GM12892 (cell line): ENCODE results near the gene WDFY3.
"Not testable (repeated sequence)": the region's sequence is repeated elsewhere in the genome, so short reads cannot be mapped to it uniquely, and the experiment has no call there.

Experiments
- DNase-seq: peaks from one replicate; pipeline ENCODE4 v3.0.0; 2011; ENCODE audit not compliant: insufficient read length
- FAIRE-seq: peaks from 2 replicates; lab custom pipeline; 2011; peaks lifted over from hg19 to GRCh38; lab: Jason Lieb, UNC
- POLR2A ChIP-seq: IDR thresholded peaks from 2 replicates; pipeline ENCODE4 v1.6.1; 2011; ENCODE audit warnings: low read depth, low read length, control low read depth
- POLR2AphosphoS5 ChIP-seq: IDR thresholded peaks from 2 replicates; pipeline ENCODE4 v1.6.1; 2011; ENCODE audit warnings: low read depth, low read length, control low read depth
- TAF1 ChIP-seq: IDR thresholded peaks from 2 replicates; pipeline ENCODE4 v1.6.1; 2011; ENCODE audit warnings: low read depth, mild to moderate bottlenecking, control low read depth, low read length, borderline replicate concordance

Gene WDFY3

GRCh38 chr4:84691170-84691691 is 275.3 kb downstream of the WDFY3 start:
- no peak for TF ChIP-seq POLR2A
- no peak for TF ChIP-seq POLR2AphosphoS5
- no peak for TF ChIP-seq TAF1
- DNase-seq (no peak), FAIRE-seq (no peak)

DNA sequence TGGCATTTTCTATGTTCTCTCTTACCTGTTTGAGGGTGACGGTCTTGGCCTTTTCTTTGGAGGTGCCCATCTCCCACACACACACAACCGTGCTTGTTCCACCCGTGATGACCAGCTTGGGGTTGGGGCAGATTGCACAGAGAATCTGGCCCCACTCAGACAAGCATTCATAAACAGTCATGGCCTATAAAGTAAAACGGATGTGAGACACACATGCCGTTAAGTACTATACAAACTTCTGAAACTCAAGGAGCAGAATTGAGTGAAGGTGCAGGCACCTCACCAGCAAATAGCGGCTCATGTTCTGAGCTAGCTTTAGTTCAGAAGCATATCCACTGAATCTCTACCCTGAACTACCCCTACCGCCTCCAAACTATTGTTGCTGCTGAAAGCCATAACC is 276.0 kb downstream of the WDFY3 start:
- FAIRE-seq (no peak), DNase-seq (no peak)
- TF ChIP-seq TAF1 (no peak), POLR2A (no peak), POLR2AphosphoS5 (no peak)

- DNase-seq (no peak), FAIRE-seq (no peak)
- TF ChIP-seq POLR2A (no peak), TAF1 (no peak), POLR2AphosphoS5 (no peak)
Measured at GRCh38 chr4:84689197-84689596, 277.3 kb downstream of the WDFY3 start.

- FAIRE-seq = no peak
- DNase-seq = no peak
- TF ChIP-seq POLR2A = no peak
- TF ChIP-seq TAF1 = no peak
- no peak for TF ChIP-seq POLR2AphosphoS5
Measured at GRCh38 chr4:84688605-84689004, 277.9 kb downstream of the WDFY3 start.

- no peak for DNase-seq
- no peak for TF ChIP-seq POLR2A
- no peak for TF ChIP-seq TAF1
- TF ChIP-seq POLR2AphosphoS5 = no peak
- no peak for FAIRE-seq
Measured at GRCh38 chr4:84685105-84685504, 281.4 kb downstream of the WDFY3 start.

DNA sequence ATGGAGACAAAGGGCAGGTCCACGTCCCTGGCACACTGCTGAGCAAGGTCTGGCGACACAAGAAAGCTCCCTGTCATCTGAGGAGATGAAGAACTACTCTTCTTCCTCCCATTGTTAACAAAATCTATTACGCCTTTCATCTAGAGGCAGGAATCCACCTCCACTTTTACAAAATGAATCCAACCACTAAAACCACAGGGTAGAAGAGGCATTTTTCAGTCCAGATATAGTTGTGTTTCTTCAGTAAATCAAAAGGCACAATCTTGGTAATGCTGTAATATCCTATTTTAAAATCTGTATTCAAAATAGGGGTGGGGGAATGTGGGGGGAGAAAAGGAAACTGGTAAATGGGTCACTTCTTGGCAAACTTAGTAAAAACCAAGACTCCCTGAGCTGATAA is 282.1 kb downstream of the WDFY3 start:
- FAIRE-seq = no peak
- DNase-seq = no peak
- no peak for TF ChIP-seq POLR2A
- TF ChIP-seq TAF1 = no peak
- TF ChIP-seq POLR2AphosphoS5 = no peak

DNA sequence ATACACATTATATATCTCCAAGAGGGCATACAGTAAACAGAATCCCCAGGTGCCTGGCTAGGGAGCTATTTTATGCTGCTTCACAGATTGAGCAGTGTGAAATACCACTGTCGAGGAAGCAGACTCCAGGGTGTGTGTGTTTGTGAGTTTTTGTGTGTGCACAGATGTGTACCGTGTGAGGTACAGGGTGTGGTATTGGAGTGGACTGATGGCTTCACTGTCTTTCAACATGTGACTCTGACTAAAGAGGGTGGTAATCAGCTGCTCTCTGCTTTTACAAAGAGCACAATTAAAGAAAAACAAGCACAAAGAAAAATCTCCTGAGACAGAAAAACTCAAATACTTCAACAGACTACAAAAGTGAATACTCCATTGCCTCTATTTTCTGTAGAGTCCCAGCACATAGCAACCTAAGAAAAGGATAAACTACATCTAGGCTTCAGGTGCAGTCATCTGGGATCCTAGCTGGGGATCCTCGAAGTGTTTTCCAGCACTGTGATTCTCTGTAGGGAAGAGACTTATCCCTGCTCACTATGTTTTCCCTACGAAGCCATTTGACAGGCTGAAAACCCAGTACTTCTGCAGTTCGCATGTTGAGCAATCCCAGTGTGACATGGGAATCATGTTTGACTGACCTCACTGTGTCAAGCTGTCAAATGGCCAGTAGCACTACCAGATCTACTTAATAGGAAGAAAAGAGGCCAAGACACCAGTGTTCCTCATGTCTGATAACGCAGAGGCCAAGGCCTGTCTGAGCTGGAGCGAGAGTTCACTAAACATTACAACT is 283.2 kb downstream of the WDFY3 start:
- DNase-seq = no peak
- no peak for FAIRE-seq
- TF ChIP-seq TAF1 (no peak), POLR2A (no peak), POLR2AphosphoS5 (no peak)

- not testable (repeated sequence) for FAIRE-seq, DNase-seq
Measured at GRCh38 chr4:84682661-84683060, 283.8 kb downstream of the WDFY3 start.

DNA sequence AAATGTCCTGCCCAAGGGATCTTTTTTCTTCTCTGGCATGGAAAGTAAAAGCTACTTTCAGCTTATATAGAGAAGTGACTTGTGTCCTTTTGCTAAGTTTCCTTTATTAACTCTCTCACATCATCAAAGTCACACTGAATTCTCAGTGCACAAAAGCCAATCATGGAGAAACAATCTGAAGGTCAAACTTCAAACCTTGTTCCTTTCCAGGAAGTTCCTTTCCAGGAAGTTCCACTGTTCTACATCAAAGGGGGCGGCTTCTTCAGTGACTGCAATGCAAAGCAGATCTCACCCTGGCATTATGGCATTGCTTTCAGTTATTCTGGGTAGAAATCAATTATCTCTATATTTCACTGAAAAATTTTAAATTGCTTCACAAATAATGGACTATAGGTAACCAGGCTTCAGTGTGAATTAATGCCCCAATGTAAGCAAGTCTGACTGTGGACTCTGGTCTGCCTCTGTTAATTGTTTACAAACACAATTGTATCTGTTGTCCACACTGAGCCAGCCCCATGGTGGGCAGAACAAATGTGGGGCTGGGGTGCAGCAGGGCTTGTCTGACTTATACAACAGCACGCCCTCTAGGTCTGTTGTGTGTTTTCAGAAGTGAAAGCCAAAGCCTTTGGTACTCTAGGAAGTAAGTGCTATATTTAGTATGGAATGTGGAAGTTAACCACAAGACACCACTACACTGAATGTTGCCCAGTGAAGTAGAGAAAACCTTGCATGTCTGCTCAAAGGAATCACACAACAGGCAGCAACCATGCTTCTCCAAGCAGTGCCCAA is 284.8 kb downstream of the WDFY3 start:
- FAIRE-seq = no peak
- DNase-seq = no peak

GRCh38 chr4:84680956-84681355 is 285.5 kb downstream of the WDFY3 start:
- no peak for FAIRE-seq
- TF ChIP-seq TAF1 = no peak
- TF ChIP-seq POLR2A = no peak
- TF ChIP-seq POLR2AphosphoS5 = no peak
- no peak for DNase-seq

More for the DNA sequence above, 284.8 kb downstream of the WDFY3 start:
- TF ChIP-seq TAF1 = no peak
- TF ChIP-seq POLR2A = no peak
- no peak for TF ChIP-seq POLR2AphosphoS5

GRCh38 chr4:84678976-84679744 is 287.3 kb downstream of the WDFY3 start:
- FAIRE-seq = no peak
- no peak for DNase-seq
- TF ChIP-seq POLR2AphosphoS5 = no peak
- TF ChIP-seq POLR2A = no peak
- no peak for TF ChIP-seq TAF1
